ENCODE results near the gene RNF113B.

DNA sequence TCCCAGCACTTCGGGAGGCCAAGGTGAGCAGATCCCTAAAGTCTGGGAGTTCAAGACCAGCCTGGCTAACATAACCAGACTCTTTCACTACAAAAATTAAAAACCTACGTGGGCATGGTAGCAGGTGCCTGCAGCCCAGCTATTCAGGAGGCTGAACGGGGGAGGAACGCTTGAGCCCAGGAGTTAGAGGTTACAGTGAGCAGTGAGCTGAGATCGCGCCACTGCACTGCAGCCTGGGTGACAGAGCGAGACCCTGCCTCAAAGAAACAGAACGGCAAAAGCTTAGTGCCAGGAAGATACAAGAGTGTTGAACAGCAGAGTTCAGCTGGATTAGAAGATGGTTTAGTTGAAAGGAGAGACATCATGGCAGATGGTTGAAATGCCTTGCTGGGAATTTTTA lies 24.1 kb upstream of the RNF113B start:
- TF ChIP-seq EP300 (IDR thresholded peaks at IDR 0.05) = no peak
- TF ChIP-seq, protein P1, sequence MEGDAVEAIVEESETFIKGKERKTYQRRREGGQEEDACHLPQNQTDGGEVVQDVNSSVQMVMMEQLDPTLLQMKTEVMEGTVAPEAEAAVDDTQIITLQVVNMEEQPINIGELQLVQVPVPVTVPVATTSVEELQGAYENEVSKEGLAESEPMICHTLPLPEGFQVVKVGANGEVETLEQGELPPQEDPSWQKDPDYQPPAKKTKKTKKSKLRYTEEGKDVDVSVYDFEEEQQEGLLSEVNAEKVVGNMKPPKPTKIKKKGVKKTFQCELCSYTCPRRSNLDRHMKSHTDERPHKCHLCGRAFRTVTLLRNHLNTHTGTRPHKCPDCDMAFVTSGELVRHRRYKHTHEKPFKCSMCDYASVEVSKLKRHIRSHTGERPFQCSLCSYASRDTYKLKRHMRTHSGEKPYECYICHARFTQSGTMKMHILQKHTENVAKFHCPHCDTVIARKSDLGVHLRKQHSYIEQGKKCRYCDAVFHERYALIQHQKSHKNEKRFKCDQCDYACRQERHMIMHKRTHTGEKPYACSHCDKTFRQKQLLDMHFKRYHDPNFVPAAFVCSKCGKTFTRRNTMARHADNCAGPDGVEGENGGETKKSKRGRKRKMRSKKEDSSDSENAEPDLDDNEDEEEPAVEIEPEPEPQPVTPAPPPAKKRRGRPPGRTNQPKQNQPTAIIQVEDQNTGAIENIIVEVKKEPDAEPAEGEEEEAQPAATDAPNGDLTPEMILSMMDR (IDR thresholded peaks at IDR 0.05) = no peak

All from suprapubic skin (tissue), 3 donors.